ENCODE data around the gene TET1. TPM values are rescaled to one million over a fixed set of nuclear protein-coding genes. Genes with fewer than 3 reads are reported as not detected.

TET1 gene
- total and polyA plus RNA-seq, 2 of the 13 experiments (the other 11 are each of a cell fraction or from before 2014, with no cell fraction given) = 6.9 to 7.3 TPM

DNA sequence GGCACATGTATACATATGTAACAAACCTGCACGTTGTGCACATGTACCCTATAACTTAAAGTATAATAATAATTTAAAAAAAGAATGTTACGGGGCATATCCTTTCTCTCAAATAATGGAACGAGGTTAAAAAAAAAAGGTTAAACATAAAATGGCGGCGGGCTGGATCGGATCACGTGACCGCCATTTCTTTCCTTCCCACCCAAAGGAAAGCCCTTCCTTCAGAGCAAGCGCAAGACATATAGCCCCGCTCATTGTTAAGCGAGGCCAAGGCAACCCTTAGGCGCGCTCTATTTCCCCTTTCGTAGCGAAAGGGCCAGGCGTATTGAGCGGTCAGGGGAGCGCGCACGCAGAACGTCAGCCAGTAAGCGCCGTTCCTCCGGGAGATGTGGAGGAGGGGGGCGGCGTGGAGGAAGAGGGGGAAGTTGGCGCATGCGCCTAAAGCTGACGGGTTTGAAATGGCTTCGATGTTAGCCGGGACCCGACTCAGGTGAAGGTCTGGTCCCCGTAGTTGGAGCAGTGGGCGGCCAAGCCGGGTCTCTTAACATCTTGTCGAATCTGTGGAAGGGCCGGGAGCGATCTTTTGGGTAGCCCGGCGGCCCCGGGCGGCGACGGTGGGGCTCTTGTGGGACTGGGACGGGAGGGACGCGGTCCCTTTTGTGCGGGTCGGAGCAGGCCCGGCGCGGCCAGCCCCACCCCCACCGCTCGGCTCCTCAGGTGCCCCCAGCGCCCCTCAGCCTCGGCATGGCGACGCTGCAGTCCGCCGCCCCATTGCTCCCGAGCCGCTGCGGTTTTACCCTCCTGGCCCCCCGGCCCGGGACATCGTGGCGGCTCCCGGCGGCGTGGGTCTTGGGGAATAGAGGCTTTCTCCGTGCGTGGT is 160.9 kb downstream of the TET1 start, which contains the start of gene CCAR1 (continued):
- TF ChIP-seq NCOA1 (CRISPR knock-in tag; IDR thresholded peaks at IDR 0.05) (peak; percentile 78; the same call in 1 of the 2 replicates), ZNF3 (CRISPR knock-in tag; IDR thresholded peaks at IDR 0.05) (no peak), IKZF1 (IDR thresholded peaks at IDR 0.05) (no peak), SIX4 (CRISPR knock-in tag; IDR thresholded peaks at IDR 0.05) (no peak), AFF4 (CRISPR knock-in tag; IDR thresholded peaks at IDR 0.05) (no peak), RXRA (CRISPR knock-in tag; IDR thresholded peaks at IDR 0.05) (no peak), GPBP1L1 (CRISPR knock-in tag; IDR thresholded peaks at IDR 0.05) (no peak), CREB3 (CRISPR knock-in tag; IDR thresholded peaks at IDR 0.05) (no peak), NPAS2 (CRISPR knock-in tag; IDR thresholded peaks at IDR 0.05; ENCODE audit: borderline replicate concordance) (no peak), NCOA5 (CRISPR knock-in tag; IDR thresholded peaks at IDR 0.05) (no peak), KDM3A (CRISPR knock-in tag; IDR thresholded peaks at IDR 0.05; ENCODE audit: low read depth) (no peak; the same call in 1 of the 2 replicates), ZNF570 (CRISPR knock-in tag; IDR thresholded peaks at IDR 0.05; ENCODE audit: borderline replicate concordance) (no peak), SIX1 (CRISPR knock-in tag; IDR thresholded peaks at IDR 0.05; ENCODE audit: borderline replicate concordance) (no peak), ZNF720 (CRISPR knock-in tag; IDR thresholded peaks at IDR 0.05) (no peak), ZSCAN20 (CRISPR knock-in tag; IDR thresholded peaks at IDR 0.05; ENCODE audit: borderline replicate concordance) (no peak), ZNF614 (CRISPR knock-in tag; IDR thresholded peaks at IDR 0.05; ENCODE audit: borderline replicate concordance) (no peak), PRMT3 (CRISPR knock-in tag; IDR thresholded peaks at IDR 0.05; ENCODE audit: borderline replicate concordance, low read depth) (no peak), KDM2A (CRISPR knock-in tag; IDR thresholded peaks at IDR 0.05; ENCODE audit: borderline replicate concordance, low read depth) (peak; percentile 84), ETV5 (CRISPR knock-in tag; IDR thresholded peaks at IDR 0.05; ENCODE audit: borderline replicate concordance) (peak; percentile 26), ZNF329 (CRISPR knock-in tag; IDR thresholded peaks at IDR 0.05; ENCODE audit: low read depth) (0 out of 2 replicates have a peak, but pooled peaks have one; percentile 29), ZNF468 (CRISPR knock-in tag; IDR thresholded peaks at IDR 0.05) (no peak), NR3C1 (CRISPR knock-in tag; IDR thresholded peaks at IDR 0.05) (no peak), ZBTB20 (CRISPR knock-in tag; IDR thresholded peaks at IDR 0.05; ENCODE audit: borderline replicate concordance, low read depth) (no peak), HNRNPH1 (optimal IDR thresholded peaks at IDR 0.05; ENCODE audit: low read depth, low read length) (no peak), MAFK (conservative IDR thresholded peaks at IDR 0.05 in 1 of 2, IDR thresholded peaks at IDR 0.05 in 1 of 2; ENCODE audit: low read length in 2 of 2) (peak in 1 of 2 experiments; percentile 23; a peak in 1 of 4 replicates), ZNF251 (CRISPR knock-in tag; IDR thresholded peaks at IDR 0.05) (0 out of 2 replicates have a peak, but pooled peaks have one; percentile 49)

All from HepG2 (cell line).